GM12875 (cell line): ENCODE data around the gene NBPF10.
"Not testable (repeated sequence)": the region's sequence is repeated elsewhere in the genome, so short reads cannot be mapped to it uniquely, and the experiment has no call there.

Experiments
- H3K4me3 ChIP-seq: one replicate; pipeline ENCODE4 v1.5.1; 2011; ENCODE audit warnings: low read depth, low read length, control low read depth

NBPF10 gene

GRCh38 chr1:146144465-146144864 lies at the start of gene NBPF10:
Gene NBPF10 (minus strand): TSS chr1:146144804. CDS start chr1:146144769, 35 bp downstream.
- not testable (repeated sequence) for H3K4me3 ChIP-seq

DNA sequence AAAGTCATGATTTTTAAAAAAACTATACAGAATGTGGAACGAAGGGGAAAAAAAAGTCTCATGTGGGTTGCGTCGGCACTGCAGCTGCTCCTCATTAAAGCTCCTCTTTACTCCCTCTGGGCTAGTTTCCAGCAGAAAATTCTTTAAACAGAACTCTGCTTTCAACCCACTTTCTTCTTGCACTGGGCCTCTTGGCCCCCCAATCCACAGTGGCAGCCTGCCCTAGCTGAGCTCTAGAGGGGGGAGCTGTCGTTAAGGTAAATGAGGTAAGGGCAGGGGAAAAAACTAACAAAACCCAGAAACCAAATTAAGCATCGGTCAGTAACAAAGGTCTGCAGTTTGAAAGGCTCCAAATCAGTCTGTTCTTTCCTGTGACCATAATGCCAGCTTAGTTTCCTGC lies 29.9 kb upstream of the NBPF10 start:
- not testable (repeated sequence) for H3K4me3 ChIP-seq

GRCh38 chr1:146167740-146168139 lies 23.1 kb upstream of the NBPF10 start:
- not testable (repeated sequence) for H3K4me3 ChIP-seq

DNA sequence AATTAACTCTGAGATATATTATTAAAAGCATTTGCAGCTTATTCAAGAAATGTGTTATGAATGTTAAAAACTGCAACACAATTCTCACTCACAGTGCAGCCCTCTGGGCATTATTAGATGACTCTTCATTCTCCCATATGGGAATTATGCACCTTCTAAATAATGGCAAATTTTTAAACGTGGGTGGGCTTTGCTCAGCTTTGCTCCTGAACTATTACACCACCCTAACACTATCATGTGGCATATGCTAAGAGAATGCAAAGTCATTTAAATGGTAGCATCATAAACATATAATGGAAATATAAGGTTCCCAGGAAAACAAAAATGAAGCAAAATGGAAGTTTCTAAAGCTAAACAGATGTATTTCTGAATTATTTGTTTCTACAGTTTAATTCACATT lies 22.7 kb upstream of the NBPF10 start:
- not testable (repeated sequence) for H3K4me3 ChIP-seq
